Raji (cell line): ENCODE data around the gene KCNS3.

ENCODE experiments used
- POLR2A ChIP-seq: IDR thresholded peaks from 2 replicates; pipeline ENCODE4 v1.6.1; 2011; ENCODE audit warnings: low read depth, low read length, control low read depth; ENCODE audit not compliant: insufficient read depth

The KCNS3 gene

GRCh38 chr2:17878281-17879136, at the start of gene KCNS3:
Gene KCNS3, plus strand, starts transcription at chr2:17878667. Its CDS starts 52,342 bp downstream, at chr2:17931009.
- no peak for TF ChIP-seq POLR2A

GRCh38 chr2:17830053-17831034, 48.1 kb upstream of the KCNS3 start:
- TF ChIP-seq POLR2A, result no peak

GRCh38 chr2:17835516-17835915, 43.0 kb upstream of the KCNS3 start:
- no peak for TF ChIP-seq POLR2A

- TF ChIP-seq POLR2A, result no peak
Measured at GRCh38 chr2:17839959-17840358, 38.5 kb upstream of the KCNS3 start.

- no peak for TF ChIP-seq POLR2A
Measured at GRCh38 chr2:17843457-17843856, 35.0 kb upstream of the KCNS3 start.

GRCh38 chr2:17845806-17846205, 32.7 kb upstream of the KCNS3 start:
- no peak for TF ChIP-seq POLR2A

- TF ChIP-seq POLR2A, result no peak
Measured at GRCh38 chr2:17846676-17847075, 31.8 kb upstream of the KCNS3 start.

- TF ChIP-seq POLR2A, result no peak
Measured at GRCh38 chr2:17847236-17847635, 31.2 kb upstream of the KCNS3 start.

GRCh38 chr2:17849275-17849674, 29.2 kb upstream of the KCNS3 start:
- no peak for TF ChIP-seq POLR2A

GRCh38 chr2:17850151-17850550, 28.3 kb upstream of the KCNS3 start:
- no peak for TF ChIP-seq POLR2A

- TF ChIP-seq POLR2A, result no peak
Measured at GRCh38 chr2:17851731-17852585, 26.5 kb upstream of the KCNS3 start.

- no peak for TF ChIP-seq POLR2A
Measured at GRCh38 chr2:17853799-17854198, 24.7 kb upstream of the KCNS3 start.

- no peak for TF ChIP-seq POLR2A
Measured at GRCh38 chr2:17857021-17857420, 21.4 kb upstream of the KCNS3 start.

GRCh38 chr2:17858064-17858463, 20.4 kb upstream of the KCNS3 start:
- no peak for TF ChIP-seq POLR2A

- no peak for TF ChIP-seq POLR2A
Measured at GRCh38 chr2:17863539-17863938, 14.9 kb upstream of the KCNS3 start.
